B cell (primary cell): ENCODE data around the gene ATIC.

ENCODE experiments used
- CTCF ChIP-seq: fragments of 200-600 bp; IDR thresholded peaks from one replicate; pipeline ENCODE4 v1.8.0; 2022; ENCODE audit warnings: antibody characterized with exemption, mild to moderate bottlenecking
- EZH2 ChIP-seq: IDR thresholded peaks from 2 replicates; pipeline ENCODE4 v1.6.1; 2012; ENCODE audit warnings: borderline replicate concordance, low read depth, mild to moderate bottlenecking, moderate library complexity, low read length; ENCODE audit not compliant: insufficient read depth, poor library complexity, severe bottlenecking

GRCh38 chr2:215368493-215368809 is 56.6 kb downstream of the ATIC start:
- TF ChIP-seq CTCF (no peak), EZH2 (no peak)
